BJ (cell line): ENCODE results near the gene RB1. TPM values are rescaled to one million over a fixed set of nuclear protein-coding genes. Genes with fewer than 3 reads are reported as not detected.

Experiments
- CTCF ChIA-PET: fragments of 350-600 bp; formaldehyde crosslinking; extraction: SDS; loops from one replicate; lab custom pipeline; 2021; ENCODE audit warnings: antibody characterized with exemption, inconsistent platforms; lab: Yijun Ruan, JAX
- POLR2A ChIA-PET: fragments of 300-600 bp; sonication (Branson Sonifier 250); formaldehyde crosslinking; extraction: SDS; loops from one replicate; lab custom pipeline; 2021; ENCODE audit warnings: antibody characterized with exemption; lab: Charles Lee
- DNase-seq: peaks from one replicate; pipeline ENCODE4 v3.0.0-alpha.2; 2011; ENCODE audit warnings: low read depth
- H3K27me3 ChIP-seq: 2 replicates; pipeline ENCODE4 v1.6.0; 2011; ENCODE audit warnings: low read length; ENCODE audit not compliant: control insufficient read depth, insufficient read depth
- H3K36me3 ChIP-seq: 2 replicates; pipeline ENCODE4 v1.5.1; 2011; ENCODE audit warnings: low read length; ENCODE audit not compliant: control insufficient read depth, insufficient read depth
- H3K4me3 ChIP-seq: 2 replicates; pipeline ENCODE4 v1.5.1; 2011; ENCODE audit warnings: low read depth, mild to moderate bottlenecking, control low read depth, low read length
- CTCF ChIP-seq: IDR thresholded peaks from 2 replicates; pipeline ENCODE4 v1.5.1; 2011; ENCODE audit warnings: low read depth, mild to moderate bottlenecking, control low read depth, inconsistent platforms, low read length, moderate library complexity; ENCODE audit not compliant: insufficient read depth
- polyA plus RNA-seq: library from polyadenylated mRNA; depleted of rRNA; stranded (reverse); fragments of >200 nt; gene quantifications from 2 replicates; pipeline ENCODE4 v1.2.3, GENCODE V29; 2011

Gene RB1
- polyA plus RNA-seq, 1 experiment, result 11.2 TPM

- POLR2A ChIA-PET, result interaction anchor here (0.5 kb wide), 1 partner anchor 10 kb away, joined by 3 read pairs; no protein-coding TSS in a partner anchor
- no peak for TF ChIP-seq CTCF
- CTCF ChIA-PET, result interaction anchor here (1.2 kb wide), 1 partner anchor 11 kb away, joined by 4 read pairs; no protein-coding TSS in a partner anchor
- DNase-seq, result no peak
- H3K36me3 ChIP-seq, result peaks cover 16% of the 10 kb centered on the region
- H3K4me3 ChIP-seq, result no peak overlapping the region
- no peaks in the 10 kb centered on the region for H3K27me3 ChIP-seq
Measured at GRCh38 chr13:48317511-48318376, 14.2 kb downstream of the RB1 start.

GRCh38 chr13:48318377-48318811, 14.8 kb downstream of the RB1 start:
- no peak for TF ChIP-seq CTCF
- no peak for DNase-seq
- Histone ChIP-seq H3K4me3 (no peak overlapping the region), H3K27me3 (no peaks in the 10 kb centered on the region), H3K36me3 (peaks cover 16% of the 10 kb centered on the region)
- ChIA-PET CTCF (interaction anchor here (1.2 to 1.3 kb wide), 2 partner anchors 11 kb away, joined by 3 to 4 read pairs; no protein-coding TSS in a partner anchor), POLR2A (no interaction called here)

- POLR2A ChIA-PET, result no interaction called here
Measured at GRCh38 chr13:48318821-48319511, 15.4 kb downstream of the RB1 start.

GRCh38 chr13:48319531-48320398, 16.2 kb downstream of the RB1 start:
- Histone ChIP-seq H3K36me3 (peaks cover 16% of the 10 kb centered on the region), H3K4me3 (no peak overlapping the region), H3K27me3 (no peaks in the 10 kb centered on the region)
- no peak for DNase-seq
- CTCF ChIA-PET, result interaction anchor here (1.3 kb wide), 1 partner anchor 9 kb away, joined by 3 read pairs; no protein-coding TSS in a partner anchor
- no peak for TF ChIP-seq CTCF
- POLR2A ChIA-PET, result interaction anchor here (1.1 kb wide), 1 partner anchor 11 kb away, joined by 4 read pairs; no protein-coding TSS in a partner anchor

More at GRCh38 chr13:48318821-48319511, 15.4 kb downstream of the RB1 start:
- Histone ChIP-seq H3K36me3 (peaks cover 16% of the 10 kb centered on the region), H3K4me3 (no peak overlapping the region), H3K27me3 (no peaks in the 10 kb centered on the region)
- CTCF ChIA-PET, result interaction anchor here (1.3 kb wide), 1 partner anchor 10 kb away, joined by 3 read pairs; no protein-coding TSS in a partner anchor
- DNase-seq, result no peak
- TF ChIP-seq CTCF, result no peak
